Epidermal melanocyte (primary cell): ENCODE results near the gene FAM170A.

Experiments used
- DNase-seq: peaks from one replicate; pipeline ENCODE4 v3.0.0; 2011; ENCODE audit warnings: low spot score; ENCODE audit not compliant: insufficient read length

Gene FAM170A, protein sequence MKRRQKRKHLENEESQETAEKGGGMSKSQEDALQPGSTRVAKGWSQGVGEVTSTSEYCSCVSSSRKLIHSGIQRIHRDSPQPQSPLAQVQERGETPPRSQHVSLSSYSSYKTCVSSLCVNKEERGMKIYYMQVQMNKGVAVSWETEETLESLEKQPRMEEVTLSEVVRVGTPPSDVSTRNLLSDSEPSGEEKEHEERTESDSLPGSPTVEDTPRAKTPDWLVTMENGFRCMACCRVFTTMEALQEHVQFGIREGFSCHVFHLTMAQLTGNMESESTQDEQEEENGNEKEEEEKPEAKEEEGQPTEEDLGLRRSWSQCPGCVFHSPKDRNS

DNA sequence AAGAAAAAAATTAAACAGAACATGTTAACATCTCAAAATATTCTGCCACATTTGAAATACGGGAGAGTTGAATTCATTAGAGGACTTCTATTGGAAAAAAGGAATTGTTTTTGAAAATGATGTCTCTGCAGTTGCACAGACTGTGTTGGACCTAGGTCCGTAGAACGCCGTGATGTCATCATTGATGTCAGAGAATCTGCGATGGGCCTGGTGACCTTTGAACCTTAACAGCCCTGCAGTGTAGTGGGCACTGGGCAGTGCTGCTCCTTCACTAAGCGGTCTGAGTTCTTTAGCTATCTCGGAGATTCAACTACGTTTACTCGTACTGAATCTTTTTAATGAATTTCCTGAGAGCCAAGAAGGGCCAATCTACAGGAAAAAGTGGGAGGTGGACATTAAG, at the start of gene FAM170A:
Gene FAM170A, plus strand, starts transcription at position 220 of the 400 bp plus-strand sequence. CDS start 211 bp downstream, outside the sequence.
- DNase-seq: no peak

DNA sequence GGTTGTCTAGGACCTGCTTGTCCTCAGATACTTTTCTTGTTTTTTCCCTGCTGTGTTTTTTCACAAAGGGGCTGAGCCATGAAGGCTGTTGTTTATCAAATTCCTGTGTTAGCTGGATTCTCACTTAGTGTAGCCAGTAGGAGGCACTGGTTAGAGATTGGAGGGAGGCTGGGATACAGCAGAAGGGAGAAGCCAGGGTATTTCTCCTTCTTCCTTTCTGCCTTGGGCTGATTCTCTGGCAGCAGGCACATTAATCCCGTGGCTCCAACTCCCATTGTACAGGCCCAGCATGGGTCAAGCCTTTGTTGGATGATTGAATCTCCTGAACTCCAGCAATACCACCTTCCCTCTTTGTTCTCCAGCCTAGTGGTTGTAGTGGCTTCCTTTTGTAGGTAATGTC, 46.4 kb upstream of the FAM170A start:
- no peak for DNase-seq

DNA sequence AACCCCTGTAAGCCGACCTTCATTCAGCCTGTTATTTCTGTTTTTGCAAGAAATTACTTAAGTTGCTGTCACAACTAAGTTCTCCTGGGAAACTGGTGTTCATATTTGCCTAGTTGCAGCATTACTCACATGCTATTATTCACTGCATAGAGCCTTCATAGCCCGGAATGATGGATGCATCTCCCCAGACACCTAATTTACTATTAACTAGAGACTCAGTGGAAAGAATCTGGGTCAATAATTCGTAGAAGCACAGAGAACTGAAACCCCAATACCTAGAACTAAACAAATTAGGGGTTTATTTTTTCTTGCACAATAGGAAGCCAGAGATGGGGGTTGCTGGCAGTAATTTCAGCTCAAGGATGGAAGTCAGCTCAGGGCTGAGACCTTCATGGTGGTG, 45.7 kb upstream of the FAM170A start:
- no peak for DNase-seq

DNA sequence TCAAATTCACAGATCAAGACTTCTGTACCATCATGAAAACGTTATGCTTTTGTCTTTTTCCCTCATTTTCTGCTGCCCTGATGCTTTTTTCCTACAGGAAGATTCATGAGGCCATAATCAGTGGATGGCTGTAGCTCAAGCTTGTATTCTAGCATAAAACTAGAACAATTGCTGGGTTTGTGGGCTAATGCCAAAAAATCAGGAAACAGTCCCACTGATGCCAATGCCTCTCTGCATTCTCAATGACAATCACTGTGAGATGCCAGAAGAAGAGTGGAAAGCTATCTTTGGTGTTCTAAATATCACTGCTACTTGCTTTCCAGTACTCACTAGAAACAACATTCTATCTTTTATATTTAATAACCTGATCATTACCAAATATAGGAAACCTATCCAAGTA, 33.3 kb upstream of the FAM170A start:
- no peak for DNase-seq

DNA sequence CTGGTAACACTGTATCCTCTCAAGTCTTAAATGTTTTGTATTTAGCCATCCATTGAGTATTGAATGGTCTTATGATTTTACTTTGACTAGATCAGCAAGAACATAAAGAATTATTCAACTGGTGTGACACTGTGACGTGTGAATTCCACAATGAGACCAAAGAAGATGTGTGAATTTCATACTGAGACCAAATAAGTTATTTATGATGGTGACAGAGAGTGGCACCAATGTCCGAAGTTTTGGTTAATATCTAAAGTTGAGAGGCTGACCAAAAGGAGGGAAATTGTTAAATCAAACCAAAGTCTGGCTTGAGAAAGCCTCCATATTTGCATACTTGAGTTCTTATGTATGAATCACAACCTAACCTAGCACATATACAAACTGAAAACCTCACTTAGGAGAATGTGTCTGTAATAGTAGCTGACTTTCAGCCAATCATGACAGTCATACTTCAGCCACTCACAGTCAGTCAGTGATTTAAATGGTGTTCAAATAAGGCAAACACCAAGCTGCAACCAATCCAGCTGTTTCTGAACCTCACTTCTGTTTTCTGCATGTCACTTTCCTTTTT, 31.5 kb upstream of the FAM170A start:
- no peak for DNase-seq

DNA sequence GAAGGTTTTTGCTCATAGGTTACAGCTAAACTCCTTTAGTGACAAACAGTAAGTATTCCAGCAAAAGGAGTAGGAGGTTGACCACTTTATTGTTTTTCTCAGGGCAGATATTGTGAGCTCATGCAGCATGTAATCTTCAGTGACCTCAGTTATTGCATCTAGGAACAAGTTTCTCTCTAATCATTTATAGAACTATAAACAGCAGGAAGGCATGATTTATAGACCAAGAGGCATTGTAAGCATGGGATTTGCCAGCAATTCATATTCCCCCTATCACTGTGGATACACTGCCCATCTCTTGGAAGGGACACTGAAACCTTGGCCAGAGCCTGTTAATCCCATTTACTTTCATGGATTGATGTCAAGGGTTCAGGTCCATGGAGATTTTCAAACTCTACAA, 15.4 kb upstream of the FAM170A start:
- DNase-seq: no peak

DNA sequence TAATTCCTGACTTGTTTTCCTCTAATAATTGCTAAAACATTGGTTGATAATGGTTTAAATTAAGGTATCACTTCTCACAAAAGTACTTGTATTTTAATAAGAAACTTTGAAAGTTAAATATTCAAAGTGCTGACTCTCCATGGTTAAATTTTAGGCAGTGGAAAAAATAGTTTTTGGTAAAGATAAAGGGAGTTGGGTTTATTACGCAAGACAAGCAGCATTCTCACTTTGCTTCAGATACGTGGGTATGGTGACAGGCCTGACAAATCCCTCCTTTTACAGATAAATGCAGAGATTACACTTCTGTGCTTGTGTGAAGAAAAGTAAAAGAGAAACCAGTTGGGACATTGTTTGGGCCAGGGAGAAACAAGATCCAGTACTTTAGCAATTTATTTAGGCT, 14.5 kb upstream of the FAM170A start:
- no peak for DNase-seq

DNA sequence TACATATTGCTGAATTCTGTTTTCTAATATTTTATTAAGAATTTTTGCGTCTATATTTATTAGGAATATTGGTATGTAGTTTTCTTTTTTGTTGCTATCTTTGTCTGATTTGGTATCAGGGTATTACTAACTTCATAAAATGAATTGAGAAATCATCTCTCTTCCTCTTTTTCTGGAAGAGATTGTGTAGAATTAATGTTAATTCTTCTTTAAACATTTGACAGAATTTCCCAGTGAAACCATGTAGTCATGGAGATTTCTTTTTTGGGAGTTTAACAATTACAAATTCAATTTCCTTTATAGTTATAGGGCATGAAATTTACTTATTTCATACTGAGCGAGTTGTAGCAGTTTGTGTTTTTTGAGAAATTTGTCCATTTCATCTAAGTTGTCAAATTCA, 3.3 kb upstream of the FAM170A start:
- DNase-seq: no peak

DNA sequence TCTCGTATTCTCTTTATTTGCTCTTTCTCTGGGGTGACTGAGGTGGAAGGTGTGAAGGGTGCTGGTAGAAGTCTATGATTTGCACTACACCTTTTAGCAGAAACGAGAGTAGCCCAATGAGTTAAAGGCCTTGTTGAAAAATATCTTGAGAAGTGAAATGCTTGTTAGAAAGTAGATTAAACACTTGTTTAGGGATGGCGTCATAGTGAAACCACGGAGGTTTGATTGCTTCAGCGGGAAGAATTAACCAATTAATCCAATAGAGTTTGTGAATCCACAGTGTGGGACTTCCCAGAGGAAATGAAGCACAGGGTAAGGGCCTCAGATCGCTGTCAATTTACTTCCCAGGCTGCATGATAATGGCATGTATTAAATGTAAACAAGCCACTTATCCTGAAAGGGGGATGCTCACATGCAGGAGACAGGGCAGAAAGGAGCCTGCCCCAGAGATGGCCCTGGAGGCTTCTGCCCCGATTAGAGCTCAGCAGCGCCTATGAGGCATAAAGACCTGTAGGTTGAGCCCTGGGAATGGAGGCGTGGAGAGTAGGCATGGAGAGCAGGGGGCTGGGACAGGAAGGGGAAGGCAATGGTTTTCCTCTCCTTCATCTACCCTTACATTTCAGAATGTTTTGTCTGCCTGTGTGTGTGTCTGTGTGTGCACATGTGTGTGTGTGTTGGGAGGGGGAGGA, 1.5 kb downstream of the FAM170A start:
- DNase-seq: no peak

DNA sequence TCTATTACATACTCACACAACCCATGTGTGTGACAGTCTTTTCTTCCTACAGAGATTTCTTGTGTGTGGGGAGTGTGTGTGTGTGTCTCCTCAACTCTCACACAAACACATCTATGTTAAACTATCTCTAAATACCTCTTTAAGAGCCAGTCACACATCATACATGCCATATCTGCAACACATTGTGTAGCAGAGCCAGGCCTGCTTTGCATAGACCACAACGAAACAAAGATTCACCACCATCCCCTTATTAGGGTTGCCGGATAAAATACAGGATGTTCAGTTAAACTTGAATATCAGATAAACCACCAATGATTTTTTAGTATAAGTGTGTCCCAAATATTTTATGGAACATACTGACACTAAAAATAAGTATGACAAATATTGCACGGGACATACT, 2.3 kb downstream of the FAM170A start:
- DNase-seq: no peak

DNA sequence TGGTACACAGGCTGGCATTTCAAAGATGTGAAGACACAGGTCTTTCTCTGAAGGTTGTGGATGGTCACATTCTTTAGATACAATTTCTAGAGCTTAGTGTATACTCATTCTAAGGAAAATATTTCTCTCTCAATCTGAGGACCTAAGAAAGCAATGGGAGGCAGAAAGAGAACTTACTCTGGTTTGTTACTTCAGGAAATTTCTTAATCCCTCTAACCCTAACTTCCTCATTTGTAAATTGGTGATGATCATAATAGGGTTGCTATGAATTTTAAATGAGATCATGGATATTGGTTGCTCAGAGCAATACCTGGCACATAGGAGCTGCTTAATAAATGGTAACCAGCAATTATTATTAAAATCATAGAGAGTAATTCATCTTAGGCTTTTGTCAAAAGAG, 22.1 kb downstream of the FAM170A start:
- DNase-seq: no peak

DNA sequence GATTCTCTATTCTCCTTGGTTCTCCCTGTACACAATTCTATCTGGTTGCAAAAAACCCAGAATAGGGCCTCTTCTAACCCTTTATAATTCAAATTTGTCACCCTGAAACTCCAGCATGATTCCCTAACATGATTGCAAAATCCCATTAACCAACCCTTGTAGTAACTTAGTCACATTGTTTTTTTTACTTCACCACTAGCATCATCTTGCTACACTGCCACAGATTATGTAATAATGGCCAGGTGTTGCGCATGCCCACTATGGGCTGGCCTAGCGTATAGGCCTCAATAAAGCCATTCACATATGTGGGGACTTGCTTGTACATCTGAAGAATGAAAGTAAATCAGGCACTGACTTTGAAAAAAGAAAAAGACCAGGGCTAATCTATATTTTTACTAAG, 25.7 kb downstream of the FAM170A start:
- DNase-seq: no peak

DNA sequence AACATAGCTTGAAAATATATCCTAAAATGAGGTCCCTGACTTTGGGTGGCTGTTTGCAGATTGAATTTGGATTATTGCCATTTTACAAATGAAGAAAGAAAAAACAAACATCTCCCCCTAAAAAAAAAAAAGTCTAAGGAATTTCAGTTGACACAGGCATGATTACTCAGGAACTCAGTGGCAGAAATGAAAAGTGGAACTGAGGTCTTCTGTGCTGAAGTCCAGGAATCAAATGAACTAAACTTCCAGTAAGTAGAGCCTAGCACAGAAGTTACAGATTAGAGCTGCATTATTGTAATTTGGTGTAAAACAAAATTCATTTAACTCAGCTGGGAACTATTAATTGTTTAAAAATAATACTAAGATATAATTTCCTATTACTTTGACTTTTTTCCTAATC, 26.7 kb downstream of the FAM170A start:
- no peak for DNase-seq

DNA sequence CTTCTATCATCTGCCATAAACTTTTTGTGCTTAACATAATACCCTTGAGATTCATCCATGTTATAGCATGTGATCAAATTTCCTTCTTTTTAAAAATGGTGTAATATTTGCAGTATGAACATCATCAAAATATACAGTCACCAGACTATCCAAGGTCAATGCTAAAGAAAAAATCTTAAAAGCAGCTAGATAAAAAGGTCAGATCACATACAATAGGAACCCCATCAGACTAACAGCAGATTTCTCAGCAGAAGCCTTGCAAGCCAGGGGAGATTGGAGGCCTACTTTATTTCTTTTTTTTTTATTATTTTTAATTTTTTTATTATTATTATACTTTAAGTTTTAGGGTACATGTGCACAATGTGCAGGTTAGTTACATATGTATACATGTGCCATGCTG, 37.2 kb downstream of the FAM170A start:
- no peak for DNase-seq

DNA sequence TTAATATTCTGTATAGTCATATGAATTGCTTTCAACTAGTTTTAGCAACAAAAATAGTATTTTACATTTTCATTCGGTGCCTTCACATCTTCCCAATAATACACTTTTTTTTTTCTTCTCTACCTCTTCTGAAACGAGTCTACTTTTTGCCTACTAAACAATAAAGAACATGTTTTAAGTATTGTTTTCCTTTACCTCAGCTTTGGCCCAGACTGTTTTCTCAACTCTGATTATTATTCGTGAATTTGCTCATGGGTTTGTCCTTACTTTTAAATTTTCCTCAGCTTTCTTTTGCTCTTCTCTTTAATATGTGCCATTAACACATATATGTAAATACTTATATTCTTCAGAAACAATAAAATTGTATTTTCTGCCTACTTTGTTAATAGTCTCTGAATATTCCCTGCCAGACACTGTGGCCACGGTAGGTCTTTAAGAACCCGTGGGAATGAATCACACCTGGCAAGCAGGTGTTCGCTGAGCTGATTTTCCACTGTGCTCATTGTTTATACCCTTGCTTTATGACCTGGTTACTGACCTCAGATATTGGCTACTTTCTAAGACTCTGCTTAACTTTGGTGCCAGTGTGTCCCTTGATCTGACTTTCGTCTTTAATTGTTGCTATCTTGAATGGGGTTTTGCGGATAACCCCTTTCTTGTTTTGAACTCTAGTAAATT, 49.1 kb downstream of the FAM170A start:
- DNase-seq: no peak

DNA sequence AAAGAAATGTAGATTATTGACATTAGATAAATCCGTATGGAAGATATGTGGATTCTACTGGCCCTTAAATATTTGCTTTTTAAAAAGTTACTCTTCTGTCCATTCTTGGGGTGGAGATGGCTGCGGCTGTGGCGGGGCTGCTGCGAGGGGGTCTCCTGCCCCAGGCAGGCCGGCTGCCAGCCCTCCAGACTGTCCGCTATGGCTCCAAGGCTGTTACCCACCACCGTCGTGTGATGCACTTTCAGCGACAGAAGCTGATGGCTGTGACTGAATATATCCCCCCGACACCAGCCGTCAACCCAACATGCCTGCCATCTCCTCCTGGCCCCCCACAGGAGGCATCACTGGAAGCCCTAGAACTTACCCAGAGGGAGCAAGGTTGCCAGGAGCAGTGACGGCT, 50.7 kb downstream of the FAM170A start:
- DNase-seq: no peak

DNA sequence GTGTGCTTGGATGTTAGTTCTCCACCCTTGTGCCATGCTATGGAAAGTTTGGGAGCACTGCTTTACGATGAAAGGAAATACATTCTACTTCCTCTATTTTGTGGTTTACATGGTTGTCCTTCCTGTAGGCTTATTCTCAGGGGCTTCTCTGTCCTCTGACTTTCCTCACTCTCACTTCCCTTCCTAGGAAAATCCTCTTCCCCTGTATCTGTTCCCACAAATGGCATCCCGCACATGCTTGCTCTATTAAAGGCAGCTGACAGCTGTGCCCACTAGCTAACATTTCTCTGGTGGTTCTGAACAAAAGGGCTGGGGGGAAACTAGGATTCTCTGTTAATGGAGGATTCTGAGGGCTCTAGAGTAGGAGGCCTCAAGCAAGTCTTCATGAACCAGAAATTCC, 52.4 kb downstream of the FAM170A start:
- DNase-seq: no peak

DNA sequence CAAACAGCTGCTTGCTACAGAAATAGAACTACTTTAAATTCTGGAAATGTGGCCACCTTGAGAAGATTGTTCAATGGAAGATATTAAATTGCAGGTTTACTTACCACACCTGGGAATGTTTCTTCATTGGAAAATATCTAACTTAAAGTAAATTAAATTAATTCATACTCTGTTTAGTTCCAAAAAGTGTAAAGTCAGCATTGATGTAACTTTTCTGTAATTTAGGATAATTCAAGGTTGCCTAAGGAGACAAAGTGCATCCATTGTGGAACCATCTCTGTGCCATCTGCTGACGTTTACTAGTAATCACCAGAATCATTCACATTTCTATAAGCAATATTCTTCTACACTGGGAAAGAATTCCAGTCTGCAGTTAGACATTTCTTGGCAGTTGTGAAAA, 53.0 kb downstream of the FAM170A start:
- no peak for DNase-seq
